GM18909 (cell line): Measurements from ENCODE around the gene TMEM145.
"Not testable (repeated sequence)": the region's sequence is repeated elsewhere in the genome, so short reads cannot be mapped to it uniquely, and the experiment has no call there.

Experiments
- ATAC-seq: cut with Tn5 transposase; IDR thresholded peaks from one replicate; pipeline ENCODE4 v1.9.1; 2021; ENCODE audit warnings: mild to moderate bottlenecking; ENCODE audit not compliant: unreplicated experiment, poor library complexity

Gene TMEM145

DNA sequence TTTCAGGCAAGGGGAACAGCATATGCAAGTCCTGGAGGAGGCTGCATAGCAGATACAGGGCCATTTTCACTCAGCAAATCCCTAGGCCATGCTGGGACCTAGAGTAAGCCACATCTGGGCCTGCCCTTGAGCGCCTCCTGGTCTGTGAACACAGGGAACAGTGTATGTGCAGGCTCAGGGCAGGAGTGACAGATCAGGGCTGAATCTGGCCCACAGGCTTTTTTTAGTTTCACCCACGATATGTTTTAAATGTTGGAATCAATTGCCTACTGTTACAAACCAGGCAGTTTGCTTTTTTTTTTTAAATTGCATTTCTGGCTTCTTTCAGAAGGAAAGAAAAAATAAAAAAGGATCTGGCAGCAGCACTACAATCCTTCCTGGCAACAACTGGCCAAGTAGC is 1.5 kb upstream of the TMEM145 start:
- ATAC-seq: no peak

DNA sequence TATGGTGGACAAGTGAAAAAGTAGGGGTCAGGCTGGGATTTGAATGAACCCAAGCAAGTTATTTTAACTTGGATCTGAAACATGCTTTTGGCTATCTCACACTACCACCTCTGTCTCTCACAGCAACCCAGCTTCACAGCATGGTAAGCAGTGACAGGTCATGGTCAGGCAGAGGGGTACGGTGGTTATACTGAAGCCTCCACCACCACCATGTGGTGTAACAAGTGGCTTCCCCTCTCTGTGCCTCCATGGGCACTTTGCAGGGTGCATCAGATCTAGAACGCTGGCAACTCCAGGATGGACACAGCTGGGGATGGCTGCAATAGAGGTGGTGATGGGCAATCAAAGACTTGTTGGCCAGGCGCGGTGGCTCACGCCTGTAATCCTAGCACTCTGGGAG is 739 bp upstream of the TMEM145 start:
- no peak for ATAC-seq

DNA sequence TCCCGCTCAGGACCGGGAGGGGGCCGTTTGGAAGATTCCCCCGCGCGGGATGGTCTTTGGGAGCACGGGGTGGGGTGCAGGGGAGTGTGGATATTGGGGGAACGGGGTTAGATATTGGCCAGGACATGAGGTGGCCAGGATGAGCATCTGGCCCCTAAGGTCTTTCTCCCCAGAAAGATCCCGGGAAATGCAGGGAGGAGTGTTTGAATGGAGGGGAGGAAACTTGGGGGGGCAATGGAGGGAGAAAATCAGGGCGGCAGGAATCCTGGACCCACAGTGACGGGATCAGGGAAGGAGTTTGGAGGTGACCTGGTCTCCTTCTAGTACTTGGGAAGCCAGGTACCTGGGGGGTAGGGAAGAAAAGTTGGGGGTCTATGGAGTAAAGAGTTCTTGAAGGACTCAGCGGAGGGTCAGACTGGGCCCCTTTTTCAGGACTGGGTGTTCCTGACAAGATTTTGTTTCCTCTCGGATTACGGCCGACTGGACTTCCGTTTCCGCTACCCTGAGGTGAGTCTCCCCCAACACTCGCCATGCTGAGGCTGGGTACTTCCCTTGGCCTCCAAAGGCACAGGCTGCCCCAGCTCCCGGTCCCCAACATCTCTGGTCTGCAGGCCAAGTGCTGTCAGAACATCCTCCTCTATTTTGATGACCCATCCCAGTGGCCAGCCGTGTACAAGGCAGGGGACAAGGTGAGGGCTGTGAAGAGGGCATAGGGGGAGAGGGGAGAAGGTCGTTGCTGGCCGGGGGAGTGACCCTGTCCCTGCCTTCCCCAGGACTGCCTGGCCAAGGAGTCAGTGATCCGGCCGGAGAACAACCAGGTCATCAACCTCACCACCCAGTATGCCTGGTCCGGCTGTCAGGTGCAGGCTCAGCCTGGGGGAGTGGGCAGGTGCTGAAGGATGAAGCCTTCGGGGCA is 989 bp downstream of the TMEM145 start:
- ATAC-seq: no peak

DNA sequence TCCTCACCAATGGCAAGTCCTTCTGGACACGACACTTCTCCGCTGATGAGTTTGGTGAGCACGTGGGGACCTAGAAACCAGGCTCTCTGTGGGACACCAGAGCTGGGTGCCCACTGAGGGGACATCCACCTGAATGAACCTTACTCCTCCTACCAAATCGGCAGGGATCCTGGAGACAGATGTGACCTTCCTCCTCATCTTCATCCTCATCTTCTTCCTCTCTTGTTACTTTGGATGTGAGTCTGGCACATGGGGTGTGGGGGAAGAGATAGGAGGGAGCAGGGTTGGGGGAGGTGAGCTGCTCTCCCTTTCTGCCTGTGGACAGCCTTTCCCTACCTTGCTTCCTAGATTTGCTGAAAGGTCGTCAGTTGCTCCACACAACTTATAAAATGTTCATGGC is 1.9 kb downstream of the TMEM145 start:
- no peak for ATAC-seq

DNA sequence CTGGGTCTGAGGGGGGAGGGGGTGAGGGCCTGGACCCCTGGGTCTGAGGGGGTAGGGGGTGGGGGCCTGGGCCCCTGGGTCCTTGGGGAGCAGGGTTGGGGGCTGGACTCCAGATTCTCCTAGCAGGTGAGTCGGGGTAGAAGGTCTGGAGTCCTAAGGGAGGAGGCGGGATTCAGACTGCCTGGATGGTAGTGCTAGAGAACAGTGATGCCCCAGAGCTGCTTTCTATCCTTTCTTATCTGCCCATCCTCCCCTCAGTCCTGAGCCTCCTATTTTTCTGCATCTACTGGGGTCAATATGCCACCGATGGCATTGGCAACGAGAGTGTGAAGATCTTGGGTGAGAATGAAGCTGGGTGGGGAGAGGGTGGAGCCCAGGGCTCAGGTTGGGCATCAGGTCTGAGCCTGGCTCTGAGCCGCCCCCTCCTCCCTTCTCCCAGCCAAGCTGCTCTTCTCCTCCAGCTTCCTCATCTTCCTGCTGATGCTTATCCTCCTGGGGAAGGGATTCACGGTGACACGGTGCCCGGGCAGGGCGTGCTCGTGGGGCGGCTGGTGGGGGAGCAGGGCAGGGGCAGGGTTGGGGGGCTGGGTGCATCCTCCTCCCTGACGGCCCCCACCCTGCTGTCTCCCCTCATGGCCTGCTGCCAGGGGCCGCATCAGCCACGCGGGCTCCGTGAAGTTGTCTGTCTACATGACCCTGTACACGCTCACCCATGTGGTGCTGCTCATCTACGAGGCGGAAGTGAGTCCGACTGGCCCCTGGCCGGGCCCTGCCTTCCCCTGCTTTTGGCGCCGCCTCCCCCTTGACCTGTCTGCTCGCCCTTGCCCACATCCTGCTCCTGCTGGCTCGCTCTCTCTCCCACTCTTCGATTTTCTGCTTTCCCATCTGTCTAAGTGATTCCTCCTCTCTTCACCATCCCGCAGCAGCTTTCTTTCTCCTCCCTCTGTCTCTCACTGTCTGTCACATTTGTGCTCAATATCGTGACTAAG is 3.4 kb downstream of the TMEM145 start:
- no peak for ATAC-seq

DNA sequence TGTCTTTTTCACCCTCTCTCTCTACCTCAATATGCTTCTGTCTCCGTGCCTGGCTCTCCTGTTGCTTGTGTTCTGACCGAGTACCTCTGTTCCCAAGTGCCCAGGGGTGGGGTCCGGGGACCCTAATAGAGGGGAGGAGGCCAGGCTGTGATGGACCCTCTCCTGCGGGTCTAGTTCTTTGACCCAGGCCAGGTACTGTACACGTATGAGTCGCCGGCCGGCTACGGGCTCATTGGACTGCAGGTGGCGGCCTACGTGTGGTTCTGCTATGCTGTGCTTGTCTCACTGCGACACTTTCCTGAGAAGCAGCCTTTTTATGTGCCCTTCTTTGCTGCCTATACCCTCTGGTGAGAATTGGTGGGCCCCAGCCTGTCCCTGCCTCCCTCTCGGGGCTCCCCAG is 4.4 kb downstream of the TMEM145 start:
- no peak for ATAC-seq

DNA sequence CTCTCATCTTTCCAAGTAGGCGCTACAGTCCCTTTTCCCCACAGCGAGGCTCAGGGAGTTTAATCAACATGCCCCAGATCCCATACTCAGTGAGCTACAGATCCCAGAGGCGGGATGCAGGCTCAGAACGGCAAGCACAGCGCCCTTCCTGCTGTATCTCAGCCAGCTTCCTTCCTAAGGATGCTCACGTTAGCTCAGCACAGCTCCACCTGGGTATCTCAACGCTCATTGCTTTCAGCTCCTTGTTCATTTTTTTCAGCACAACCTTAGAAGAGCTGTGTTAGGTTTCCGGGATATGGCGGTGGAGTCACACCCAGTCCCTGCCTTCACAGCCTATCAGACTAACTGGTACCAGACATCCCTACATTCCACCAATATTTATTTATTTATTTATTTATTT is 9.2 kb downstream of the TMEM145 start:
- ATAC-seq: no peak

DNA sequence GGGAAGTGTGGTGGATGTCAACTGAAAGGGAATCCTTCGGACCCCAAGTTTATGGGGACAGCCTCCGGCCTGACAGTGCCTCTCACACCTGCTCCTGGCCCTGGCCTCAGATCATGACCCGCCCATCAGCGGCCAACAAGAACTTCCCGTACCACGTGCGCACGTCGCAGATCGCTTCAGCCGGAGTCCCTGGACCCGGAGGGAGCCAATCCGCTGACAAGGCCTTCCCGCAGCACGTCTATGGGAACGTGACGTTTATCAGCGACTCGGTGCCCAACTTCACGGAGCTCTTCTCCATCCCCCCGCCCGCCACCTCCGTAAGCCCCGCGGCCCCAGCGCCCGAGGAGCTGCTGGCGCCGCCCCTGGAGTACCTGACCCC is 10.4 kb downstream of the TMEM145 start:
- no peak for ATAC-seq

DNA sequence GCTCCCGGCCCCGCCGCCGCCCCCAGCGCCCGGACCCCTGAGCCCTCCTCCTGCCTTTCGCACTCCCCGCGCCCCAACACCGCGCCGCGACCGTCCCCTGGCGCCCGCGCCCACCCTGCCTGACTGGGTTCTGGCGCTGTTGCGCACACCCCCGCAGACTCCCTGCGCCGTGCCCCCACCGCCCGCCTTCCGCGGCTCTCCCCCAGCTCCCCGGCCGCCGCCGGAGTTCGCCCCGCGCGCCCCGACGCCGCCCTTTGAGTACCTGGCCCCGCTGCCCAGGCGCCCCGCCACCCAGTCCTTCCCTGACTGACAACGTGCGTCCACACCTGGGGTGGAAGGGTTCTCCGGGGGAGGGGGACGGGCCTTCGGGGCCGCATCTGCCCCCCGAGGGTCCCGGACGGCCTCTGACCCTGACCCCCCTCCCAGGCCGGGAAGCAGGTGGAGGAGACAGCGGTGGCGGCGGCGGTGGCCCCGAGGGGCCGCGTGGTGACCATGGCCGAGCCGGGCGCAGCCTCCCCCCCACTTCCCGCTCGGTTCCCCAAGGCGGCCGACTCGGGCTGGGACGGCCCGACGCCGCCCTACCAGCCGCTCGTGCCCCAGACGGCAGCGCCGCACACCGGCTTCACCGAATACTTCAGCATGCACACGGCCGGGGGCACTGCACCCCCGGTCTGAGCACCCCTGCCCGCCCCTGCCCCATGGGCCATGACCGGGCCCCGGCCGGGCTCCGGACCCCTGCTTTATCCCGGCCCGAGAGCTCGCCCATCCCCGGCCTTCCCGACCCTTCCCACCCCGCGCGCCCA is 10.9 kb downstream of the TMEM145 start:
- no peak for ATAC-seq

DNA sequence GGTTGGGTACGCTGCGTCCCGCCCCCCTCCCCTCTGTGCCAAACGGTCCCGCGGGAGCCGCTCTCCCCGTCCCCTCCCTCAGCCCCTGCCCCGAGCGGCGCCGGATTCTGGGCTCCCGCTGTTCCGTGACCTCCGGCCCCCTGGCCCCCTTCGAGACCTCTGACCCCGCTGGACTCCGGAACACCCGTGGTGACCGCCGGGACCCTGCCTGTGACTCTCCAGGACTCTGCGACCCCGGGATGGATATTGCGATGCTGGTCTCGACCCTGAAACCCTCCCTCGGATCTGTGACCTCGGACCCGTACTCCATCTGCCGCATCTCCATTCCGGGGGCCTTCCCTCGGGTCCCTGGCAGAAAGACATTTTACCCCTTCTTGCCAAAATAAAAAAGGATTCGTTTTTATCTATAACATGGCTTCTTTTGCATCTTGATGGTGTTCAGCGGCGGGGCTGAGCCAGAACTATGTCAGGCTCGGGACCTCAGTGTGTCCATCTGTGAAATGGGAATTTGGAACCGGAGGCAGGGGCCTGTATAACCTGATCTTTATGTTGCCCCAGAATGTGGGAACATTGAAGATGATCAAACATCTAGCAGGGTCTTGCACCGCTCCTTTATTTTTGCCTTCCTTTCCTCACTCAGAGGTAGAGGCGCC is 11.7 kb downstream of the TMEM145 start:
- ATAC-seq: no peak

DNA sequence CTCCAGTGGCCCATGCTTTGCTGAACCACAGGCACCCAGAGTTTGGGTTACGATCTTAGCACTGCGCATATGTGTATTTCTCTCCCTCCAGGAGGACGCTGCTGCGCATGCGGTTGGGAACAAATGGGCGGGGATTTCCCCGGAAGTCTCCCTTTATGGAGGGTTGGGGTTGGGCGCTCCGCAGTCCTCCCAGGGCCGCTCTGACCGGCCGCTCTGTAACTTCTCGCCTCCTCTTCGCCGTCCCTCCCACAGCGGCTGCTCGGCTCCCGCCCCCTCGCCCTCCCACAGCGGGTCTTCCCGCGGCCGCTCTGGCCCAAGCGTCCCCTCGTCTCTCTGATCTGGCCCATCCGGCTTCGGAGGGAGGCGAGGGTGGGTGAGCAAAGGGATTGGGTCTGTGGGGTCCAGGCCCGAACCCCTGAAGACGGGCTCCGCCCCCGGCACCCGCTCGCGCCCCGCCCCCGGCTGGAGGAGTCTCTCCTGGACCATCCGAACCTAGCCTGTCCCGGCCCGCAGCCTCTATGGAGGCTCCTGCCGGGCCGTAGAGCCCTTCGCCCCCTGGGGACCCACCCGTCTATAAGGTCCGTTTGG is 12.3 kb downstream of the TMEM145 start, which contains the start of gene MEGF8:
Gene MEGF8, plus strand, starts transcription at position 328 of the 588 bp plus-strand sequence. CDS start 609 bp downstream, outside the sequence.
- ATAC-seq: peak; percentile 92

DNA sequence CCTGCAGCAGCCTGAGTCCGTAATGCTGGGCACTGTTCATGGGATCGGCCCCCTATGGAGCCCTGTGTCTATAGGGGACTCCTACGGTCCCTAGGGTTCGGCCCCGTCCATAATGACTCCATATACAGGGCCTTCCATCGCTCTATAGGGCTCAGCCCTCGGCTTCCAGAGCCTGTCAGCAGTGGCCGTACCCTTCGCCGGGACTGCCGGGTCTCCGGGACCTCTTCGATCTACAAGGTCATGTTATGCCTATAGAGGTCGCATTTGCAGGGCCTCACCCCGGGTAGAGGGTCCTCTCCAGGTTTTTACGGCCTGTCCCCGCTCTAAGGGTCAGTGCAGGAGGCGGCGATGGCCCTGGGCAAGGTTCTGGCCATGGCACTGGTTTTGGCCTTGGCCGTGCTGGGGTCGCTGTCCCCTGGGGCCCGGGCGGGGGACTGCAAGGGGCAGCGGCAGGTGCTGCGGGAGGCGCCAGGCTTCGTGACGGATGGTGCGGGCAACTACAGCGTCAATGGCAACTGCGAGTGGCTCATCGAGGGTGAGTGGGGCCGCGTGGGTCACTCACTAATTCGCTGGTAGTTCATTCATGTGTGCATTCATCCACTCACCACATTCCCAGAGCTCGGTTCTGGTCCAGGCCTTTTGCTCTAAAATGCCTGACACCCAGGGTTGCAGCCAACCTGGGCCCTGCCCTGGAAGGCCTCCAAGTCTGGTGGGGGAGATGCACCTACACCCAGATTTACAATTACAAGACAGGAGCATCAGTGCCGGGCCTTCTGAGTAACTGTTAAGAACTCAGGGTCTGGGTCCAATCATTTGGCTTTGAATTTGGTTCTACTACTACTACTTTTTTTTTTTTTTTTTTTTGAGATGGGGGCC is 13.0 kb downstream of the TMEM145 start:
- peak; percentile 14 for ATAC-seq

DNA sequence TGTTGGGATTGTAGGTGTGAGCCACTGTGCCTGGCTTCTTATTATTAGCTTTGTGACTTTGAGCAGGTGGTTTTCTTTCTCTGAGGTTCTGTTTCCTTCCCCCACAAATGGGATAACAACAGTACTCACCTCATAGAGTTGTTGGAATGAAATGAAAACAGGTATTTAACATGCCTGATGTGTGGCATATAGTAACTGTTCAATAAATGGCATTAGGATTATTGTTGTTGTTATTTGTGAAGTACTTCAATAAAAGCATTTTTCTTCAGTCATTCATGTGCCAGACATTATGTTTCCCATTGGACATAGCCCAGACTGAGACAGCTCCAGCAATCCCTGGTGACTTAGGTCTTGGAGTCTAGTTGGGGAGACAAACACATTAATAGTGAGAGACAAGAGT is 13.9 kb downstream of the TMEM145 start:
- ATAC-seq: no peak

DNA sequence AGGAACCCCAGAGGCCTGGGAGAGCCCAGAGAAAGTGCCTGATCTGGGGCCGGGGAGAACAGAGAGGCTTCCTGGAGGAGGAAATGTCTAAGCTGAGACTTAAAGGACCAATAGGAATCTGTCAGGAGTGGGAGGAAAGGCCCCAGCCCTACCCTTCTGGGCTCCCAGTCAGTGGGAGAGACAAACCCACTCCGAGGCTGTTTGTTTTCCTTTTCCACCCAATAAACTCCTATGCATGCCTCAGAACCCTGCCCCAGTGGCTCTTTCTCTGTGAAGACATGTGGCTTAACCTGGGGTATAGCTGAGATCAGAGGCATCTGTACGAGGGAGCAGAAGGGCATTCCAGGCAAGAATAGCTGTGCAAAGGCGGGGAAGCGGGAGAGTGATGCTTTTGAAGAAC is 14.3 kb downstream of the TMEM145 start:
- ATAC-seq: no peak

DNA sequence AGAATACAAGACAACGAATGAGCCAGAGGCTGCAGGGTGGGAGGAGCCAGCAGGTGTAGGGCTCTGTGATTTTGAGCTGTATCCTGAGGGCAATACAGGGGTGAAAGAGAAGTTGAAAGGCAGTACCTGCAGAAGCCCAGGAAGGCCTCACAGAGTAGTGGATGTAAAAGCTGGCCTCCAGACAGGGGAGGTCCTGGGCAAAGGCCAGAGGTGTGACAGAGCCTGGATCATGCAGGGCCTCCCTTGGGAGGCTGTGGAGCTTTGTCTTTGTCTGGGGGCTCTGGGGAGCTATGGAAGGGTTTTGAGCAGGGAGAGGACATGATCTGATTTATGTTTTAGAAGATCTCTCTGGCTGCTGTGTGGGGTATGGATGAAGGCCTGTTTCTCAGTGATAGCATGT is 15.0 kb downstream of the TMEM145 start:
- no peak for ATAC-seq

DNA sequence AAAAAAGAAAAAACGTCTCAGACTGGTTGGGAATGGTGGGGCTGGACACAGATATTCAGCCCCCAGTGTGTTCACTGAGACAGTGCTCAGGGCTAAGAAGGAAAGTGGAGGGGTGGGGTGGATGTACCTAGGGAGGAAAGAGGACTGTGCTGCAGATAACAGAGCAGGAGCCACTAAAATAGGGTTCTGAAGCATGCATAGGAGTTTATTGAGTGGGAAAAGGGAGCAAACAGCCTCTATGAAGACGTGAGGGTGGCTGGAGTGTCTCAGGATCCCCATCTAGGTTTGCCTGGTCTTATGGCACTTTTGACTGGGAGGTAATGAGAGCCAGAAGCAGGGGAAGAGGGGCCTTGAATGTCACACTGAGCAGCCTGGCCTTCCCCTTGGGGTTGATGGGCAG is 15.7 kb downstream of the TMEM145 start:
- no peak for ATAC-seq

DNA sequence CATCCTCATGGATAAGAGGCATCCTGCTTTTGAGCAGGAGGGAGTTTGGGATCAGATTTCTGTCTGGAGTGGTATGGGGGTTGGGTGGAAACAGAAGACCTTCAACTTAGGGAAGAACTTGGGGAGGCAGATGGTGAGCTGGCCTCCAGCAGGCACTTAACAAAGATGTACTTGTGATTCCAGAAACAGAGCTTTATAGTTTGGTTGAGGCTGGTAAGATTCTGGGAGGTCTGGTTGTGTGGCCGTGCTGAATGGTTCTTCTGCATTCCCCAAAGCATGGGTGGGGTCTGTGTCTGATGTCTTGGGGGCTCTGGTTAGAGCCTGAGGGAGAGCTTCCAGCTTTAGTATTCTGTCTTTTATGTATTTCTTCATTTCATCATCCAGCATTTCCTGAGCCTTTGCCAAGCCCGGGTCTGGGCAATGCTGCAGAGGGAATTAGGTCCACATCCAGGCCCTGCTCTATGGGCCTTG is 17.2 kb downstream of the TMEM145 start:
- ATAC-seq: no peak

DNA sequence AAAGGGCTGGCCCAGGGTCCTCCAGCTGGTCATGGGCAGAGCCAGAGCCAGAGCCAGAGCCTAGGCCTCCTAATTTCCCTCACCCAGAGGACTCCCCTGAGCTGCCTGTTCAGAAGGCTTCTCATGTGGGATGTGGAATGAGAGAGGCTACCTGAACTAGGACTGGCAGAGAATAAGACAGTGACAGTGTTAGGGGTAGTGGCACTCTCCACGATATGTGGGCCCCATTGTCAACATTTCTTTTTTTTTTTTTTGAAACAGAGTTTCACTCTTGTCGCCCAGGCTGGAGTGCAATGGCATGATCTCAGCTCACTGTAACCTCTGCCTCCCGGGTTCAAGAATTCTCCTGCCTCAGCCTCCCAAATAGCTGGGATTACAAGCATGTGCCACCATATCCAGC is 18.2 kb downstream of the TMEM145 start:
- ATAC-seq: not testable (repeated sequence)
